ENCODE measurements around the gene TSHZ3.

The TSHZ3 gene

GRCh38 chr19:31254611-31255010 lies 94.6 kb downstream of the TSHZ3 start:
- ChIA-PET POLR2A (no interaction called here), CTCF (no interaction called here)
- no peak for DNase-seq (ENCODE audit: extremely low spot score)
- no peak for TF ChIP-seq CTCF (IDR thresholded peaks at IDR 0.05; ENCODE audit: control extremely low read depth, extremely low read depth, low read depth, missing control alignments)

DNA sequence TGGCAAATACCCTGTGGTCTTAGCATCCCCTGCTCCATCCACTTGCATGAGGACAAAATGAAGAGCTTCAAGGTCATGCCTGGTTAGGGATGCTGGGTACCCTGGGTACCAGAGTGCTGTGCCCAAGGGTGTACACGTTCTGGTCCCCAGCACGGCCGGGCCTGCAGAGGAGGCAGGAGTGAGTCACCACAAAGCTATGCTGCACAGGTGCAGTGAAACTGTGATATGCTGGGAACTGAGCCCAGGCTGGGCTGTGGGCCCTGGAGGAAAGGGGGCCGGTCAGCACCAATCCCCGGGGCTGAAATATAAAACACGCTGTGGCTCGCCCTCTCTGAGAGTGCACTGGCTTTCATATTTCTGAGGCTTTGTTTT lies 95.1 kb downstream of the TSHZ3 start:
- CTCF ChIA-PET: no interaction called here
- no peak for DNase-seq (ENCODE audit: extremely low spot score)
- TF ChIP-seq CTCF (IDR thresholded peaks at IDR 0.05; ENCODE audit: control extremely low read depth, extremely low read depth, low read depth, missing control alignments): no peak
- POLR2A ChIA-PET: no interaction called here

DNA sequence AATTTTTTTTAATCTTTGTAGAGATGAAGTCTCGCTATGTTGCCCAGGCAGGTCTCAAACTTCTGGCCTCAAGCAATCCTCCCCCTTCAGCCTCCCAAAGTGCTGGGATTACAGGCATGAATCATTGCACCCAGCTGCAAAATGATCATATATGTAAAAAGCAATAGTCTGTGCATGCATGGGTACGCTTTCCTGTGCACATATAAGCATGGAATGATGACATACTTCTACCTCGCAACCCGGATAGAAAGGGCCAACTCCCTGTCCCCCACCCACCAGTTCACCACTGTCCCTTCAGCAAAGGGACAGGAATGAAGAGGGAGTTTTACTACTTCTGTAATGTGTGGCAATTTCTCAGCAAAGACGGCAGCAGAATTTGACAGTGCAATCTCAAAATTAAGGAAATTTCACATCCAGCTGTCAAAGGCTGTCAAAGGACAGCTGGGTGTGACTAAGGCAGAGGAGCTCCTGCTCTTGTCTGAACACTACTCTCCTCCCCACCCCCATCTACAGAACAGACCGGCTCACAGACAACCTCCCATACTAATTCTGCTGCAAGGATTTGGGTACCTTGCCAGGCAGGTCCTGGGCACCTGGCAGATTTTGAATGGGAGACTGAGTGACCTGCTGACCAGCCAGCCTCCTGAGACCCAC lies 95.6 kb downstream of the TSHZ3 start:
- TF ChIP-seq CTCF (IDR thresholded peaks at IDR 0.05; ENCODE audit: control extremely low read depth, extremely low read depth, low read depth, missing control alignments): no peak
- POLR2A ChIA-PET: no interaction called here
- CTCF ChIA-PET: no interaction called here
- DNase-seq (ENCODE audit: extremely low spot score): no peak

DNA sequence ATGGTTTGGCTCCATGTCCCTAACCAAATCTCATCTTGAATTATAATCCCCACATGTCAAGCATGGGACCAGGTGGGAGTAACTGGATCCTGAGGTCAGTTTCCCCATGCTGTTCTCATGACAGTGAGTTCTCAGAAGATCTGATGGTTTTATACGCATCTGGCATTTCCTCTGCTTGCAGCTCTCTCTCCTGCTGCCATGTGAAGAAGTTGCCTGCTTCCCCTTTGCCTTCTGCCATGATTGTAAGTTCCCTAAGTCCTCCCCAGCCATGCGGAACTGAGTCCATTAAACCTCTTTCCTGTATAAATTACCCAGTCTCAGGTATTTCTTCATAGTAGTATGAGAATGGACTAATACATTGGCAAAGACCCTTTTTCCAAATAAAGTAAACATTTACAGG lies 96.8 kb downstream of the TSHZ3 start:
- no peak for TF ChIP-seq CTCF (IDR thresholded peaks at IDR 0.05; ENCODE audit: control extremely low read depth, extremely low read depth, low read depth, missing control alignments)
- CTCF ChIA-PET: interaction anchor here (1.4 kb wide), 1 partner anchor 22 kb away, joined by 4 read pairs; no protein-coding TSS in a partner anchor
- no peak for DNase-seq (ENCODE audit: extremely low spot score)
- POLR2A ChIA-PET: no interaction called here

DNA sequence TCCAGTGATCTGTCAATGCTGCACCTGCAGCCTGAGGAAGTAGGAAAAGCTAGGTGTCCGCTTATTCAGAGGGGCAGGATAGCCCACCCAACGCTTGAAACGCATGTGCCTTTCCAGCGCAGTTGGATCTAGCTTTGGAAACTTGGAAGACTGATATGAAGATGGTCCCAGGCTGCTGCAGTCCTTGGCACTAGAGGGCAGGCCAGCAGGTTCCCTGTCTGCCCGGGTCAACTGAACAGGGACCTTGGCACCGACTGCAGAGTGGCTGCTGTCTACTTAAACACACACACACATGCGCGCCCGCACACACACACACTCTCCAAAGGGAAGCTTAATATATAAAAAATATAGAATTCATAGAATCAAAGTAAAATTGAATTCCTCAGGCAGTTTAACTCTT lies 100.0 kb downstream of the TSHZ3 start:
- ChIA-PET CTCF (no interaction called here), POLR2A (no interaction called here)
- DNase-seq (ENCODE audit: extremely low spot score): no peak
- TF ChIP-seq CTCF (IDR thresholded peaks at IDR 0.05; ENCODE audit: control extremely low read depth, extremely low read depth, low read depth, missing control alignments): no peak

DNA sequence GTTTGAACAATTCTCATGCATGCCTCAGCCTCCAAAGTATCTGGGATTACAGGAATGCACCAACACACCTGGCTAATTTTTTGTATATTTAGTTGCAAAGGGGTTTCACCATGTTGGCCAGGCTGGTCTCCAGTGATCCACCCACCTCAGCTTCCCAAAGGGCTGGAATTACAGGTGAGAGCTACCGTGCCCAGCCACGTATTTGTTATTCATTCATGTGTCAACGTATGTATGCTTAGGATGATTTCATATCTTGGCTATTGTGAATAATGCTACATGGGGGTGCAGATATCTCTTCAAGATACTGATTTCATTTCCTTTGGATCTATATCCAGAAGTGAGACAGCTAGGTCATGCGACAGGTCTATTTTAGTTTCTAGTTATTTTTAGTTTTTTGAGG lies 113.4 kb downstream of the TSHZ3 start:
- TF ChIP-seq CTCF (IDR thresholded peaks at IDR 0.05; ENCODE audit: control extremely low read depth, extremely low read depth, low read depth, missing control alignments): no peak
- CTCF ChIA-PET: no interaction called here
- DNase-seq (ENCODE audit: extremely low spot score): no peak
- POLR2A ChIA-PET: no interaction called here
